ENCODE measurements around the gene PRDM16.

The PRDM16 gene

DNA sequence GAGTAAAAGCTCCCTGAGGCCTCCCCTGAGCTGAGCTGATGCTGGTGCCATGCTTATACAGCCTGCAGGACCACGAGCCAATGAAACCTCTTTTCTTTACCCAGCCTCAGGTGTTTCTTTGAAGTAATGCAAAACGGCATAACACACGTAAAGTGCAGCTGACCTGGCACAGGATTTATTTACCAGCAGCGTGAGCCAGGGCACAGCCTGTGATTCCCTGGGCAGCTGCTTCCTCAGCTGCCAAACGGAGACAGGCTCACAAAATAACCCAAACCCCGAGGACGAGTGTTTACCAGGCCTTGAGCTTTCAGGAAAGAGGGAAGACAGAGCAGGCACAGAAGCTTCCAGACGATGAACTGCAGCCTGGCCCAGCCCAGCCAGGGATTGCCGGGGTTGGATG is 264.9 kb downstream of the PRDM16 start:
- no peak for DNase-seq

DNA sequence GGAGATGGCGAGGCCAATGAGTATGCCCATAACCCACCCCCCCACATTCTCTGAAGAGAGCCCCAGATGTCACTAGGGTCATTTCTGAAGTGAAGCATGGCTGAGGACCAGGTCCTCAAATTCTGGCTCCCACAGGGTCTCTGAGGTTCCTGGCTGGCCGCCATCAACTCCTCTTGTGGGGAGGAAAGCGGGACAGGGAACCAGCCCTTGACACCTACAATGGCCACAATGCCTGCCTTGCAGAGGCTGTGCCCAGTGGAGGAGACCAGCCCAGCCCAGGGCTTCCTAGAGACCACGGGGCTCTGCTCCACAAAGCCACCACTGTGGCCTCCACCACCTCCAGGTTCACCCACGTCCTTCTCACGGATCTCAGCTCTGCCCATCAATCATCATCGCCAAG is 265.4 kb downstream of the PRDM16 start:
- no peak for DNase-seq

- DNase-seq = no peak
These were observed 267.0 kb downstream of the PRDM16 start for GRCh38 chr1:3335754-3336640.

DNA sequence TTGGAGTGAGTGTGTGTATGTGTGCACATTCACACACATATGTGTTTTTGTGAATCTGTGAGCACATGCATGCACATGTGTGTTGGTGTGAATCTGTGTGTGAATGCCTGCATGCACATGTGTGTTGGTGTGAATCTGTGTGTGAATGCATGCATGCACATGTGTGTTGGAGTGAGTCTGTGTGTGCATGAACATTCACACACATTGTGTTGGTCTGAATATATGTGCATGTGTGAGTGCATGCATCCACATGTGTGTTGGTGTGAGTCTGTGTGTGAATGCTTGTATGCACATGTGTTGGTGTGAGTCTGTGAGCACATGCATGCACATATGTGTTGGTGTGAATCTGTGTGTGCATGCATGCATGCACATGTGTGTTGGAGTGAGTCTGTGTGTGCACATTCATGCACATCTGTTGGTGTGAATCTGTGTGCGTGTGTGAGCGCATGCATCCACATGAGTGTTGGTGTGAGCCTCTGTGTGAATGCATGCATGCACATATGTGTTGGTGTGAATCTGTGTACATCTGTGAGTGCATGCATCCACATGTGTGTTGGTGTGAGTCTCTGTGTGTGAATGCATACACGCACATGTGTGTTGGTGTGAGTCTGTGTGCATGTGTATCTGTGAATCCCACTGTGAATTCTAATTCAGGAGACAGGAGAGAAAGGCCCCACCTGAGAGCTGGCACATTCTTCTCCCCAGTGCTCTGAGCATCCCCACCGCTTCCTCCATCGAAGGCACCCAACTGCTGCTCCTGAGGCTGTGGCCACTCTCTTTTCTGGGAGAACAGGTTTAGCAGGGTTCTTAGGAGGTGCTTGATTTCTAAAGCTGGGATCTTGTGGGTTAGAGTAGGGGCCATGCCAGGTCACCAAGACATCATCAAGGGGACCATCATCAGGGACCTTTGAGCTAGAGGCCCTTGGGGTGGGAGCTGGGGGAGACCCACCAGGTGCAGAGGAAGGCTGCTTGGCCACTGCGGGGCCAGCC is 267.9 kb downstream of the PRDM16 start:
- no peak for DNase-seq

DNA sequence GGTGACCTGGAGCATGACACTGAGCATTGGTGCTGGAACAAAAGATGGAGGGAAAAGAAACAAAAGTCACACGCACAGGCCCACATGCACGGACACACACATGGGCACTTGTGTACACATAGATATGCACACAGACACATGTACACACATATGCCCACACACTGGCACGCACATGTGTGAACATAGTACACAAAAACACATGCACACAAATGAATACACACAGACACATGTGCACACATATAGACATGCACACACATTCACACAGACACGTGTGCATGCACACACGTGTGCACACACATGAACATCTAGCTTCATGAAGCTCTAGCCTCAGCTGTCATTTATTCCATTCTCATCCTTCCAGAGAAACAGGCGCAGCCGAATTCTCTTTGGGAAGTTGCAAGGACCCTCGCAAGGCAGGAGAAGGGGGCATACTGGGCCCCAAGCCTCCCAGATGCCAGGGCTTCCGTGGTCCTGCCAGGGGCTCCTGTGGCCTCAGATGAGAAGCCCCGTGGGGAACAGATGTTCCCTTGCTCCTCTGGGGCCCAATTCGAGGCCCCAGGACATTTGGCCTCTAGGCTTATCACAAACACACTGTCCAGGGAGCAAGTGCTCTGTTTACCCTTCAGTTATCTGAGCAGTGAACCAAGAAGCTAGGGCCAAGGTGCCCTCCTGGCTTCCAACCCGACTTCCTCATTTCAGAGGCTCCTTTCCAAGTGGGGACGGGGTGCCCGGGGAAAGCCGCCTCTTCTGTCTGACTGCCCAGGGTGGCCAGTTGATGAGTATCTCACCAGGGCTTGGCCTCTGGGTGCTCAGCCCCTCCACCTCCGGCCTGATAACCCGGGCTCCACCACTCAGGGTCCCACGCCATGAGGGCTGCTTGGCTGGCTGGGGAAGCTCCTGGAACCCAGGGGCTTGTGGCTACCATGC is 269.1 kb downstream of the PRDM16 start:
- DNase-seq = no peak

GRCh38 chr1:3338725-3339070 is 269.7 kb downstream of the PRDM16 start:
- DNase-seq = no peak

- no peak for DNase-seq
These were observed 270.9 kb downstream of the PRDM16 start for GRCh38 chr1:3339856-3340255.

GRCh38 chr1:3340548-3341235 is 271.7 kb downstream of the PRDM16 start:
- DNase-seq = no peak

DNA sequence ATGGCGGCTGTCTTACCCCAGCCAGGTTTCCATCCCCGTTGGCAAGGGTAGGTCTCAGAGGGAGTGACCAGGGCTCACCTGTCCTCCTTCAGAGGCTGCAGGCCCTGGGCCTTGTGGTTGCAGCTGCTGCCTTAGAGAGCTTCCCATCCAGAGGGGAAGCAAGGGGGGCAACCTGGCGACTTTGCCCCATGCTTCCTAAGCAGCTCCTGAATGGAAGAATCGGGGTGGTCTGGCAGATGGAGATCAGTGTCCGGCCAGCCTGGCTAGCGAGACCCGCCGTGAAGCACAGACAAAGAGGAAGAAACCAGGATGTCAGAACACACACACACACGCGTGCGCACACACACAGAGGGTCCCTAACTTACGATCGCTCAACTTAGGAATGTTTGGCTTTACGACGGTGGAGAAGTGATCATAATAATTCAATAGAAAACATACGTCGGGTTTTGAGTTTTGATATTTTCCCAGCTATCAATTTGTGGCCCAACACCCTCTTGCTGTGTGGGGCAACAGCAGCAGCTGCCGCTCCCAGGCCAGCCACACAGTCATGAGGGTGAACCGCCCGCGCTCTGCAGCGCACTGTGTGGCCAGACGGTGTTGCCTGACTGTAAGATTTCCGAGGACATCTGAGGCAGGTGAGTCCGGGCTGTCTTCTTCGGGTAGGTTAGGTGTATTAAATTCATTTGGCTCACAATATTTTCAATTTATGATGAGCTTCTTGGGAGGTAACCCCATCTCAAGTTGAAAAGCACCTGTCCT is 272.4 kb downstream of the PRDM16 start:
- DNase-seq = no peak

- DNase-seq = no peak
These were observed 274.0 kb downstream of the PRDM16 start for GRCh38 chr1:3342960-3343359.

DNA sequence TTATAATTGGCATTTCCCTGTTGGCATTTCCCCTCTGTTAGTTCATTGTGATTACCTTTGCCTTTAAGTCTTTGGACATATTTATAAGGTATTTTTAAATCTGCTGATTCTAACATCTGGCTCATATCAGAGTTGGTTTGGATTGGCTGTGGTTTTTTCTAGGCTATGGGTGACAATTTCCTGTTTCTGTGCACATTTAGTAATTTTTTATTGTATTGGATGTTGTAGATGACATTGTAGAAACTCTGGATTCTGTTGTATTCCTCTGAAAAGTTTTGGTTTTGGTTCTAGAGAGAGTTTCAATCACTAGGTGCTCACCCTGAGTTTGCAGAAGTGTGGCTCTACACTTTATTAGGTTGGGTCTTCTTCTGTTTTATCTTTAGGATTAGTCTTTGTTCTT is 275.4 kb downstream of the PRDM16 start:
- DNase-seq = no peak

DNA sequence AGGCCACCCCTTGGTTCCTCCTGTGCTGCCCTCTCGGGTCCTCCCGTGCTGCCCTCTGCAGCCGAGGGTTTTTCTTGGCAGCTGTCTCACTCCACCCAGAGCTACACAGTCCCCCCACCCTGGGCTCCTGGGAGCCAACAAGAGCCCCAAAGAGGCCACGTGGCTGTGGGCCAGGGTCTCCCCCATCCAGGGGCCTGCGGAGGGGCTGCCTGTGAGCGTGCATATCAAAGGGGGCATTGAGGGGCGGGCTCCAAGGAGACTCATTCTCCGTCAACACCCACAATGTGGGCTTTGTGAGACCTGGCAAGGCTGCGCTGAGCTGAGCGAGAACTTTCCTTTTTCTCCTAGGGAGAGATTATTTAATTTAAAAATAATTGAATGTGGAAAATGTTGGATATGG is 276.8 kb downstream of the PRDM16 start:
- DNase-seq = no peak

DNA sequence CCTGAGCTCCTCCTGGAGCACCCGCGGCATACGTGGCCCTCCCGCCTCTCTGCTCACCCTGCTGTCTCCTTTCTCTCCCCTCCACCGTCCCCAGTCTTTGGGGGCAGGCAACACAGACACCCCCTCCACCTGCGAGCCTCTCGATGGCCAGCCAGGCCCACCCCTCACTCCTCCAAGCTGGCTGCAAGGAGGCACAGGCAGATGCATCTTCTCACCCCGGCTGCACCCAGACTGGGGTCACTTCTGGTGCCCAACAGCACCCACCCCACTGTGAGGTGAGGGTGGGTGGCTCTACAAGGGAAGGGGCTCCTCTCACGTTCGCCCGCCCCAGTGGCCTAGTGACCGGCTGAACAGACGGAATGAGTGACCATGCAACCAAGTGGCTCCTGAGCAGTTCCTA is 277.5 kb downstream of the PRDM16 start:
- no peak for DNase-seq

- DNase-seq = no peak
These were observed 278.4 kb downstream of the PRDM16 start for GRCh38 chr1:3347257-3348020.

DNA sequence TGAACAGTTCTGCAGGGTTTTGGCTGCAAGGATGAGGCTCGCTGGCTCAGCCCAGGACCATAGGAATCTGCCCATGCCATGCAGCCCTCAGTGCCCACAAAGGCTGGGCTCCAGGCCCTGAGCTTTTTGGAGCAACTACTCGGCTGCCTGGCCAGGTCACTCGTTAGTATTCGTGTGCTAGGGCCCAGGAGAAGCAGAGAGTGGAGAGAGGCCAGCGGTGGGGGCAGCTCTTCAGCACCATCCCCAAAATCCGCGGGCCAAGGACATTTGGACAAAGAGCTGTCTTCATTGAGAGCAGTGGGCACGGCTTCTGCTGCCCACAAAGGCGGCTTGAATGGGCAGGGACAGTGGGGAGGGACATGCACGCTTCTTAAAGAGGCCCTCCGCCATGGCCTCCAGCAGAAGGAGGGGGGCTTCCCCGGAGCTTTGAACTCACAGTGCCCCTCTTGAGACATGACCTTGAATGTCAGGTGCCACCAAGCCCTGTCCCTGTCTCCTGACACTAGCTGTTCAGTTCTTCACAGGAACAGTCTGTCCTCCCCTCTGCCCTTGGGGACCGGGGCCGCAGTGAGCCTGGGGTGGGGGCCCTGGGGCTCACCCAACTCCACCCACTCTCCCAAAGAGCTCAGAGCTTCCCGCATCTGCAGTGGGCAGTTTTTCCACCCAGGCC is 279.3 kb downstream of the PRDM16 start:
- DNase-seq = no peak

DNA sequence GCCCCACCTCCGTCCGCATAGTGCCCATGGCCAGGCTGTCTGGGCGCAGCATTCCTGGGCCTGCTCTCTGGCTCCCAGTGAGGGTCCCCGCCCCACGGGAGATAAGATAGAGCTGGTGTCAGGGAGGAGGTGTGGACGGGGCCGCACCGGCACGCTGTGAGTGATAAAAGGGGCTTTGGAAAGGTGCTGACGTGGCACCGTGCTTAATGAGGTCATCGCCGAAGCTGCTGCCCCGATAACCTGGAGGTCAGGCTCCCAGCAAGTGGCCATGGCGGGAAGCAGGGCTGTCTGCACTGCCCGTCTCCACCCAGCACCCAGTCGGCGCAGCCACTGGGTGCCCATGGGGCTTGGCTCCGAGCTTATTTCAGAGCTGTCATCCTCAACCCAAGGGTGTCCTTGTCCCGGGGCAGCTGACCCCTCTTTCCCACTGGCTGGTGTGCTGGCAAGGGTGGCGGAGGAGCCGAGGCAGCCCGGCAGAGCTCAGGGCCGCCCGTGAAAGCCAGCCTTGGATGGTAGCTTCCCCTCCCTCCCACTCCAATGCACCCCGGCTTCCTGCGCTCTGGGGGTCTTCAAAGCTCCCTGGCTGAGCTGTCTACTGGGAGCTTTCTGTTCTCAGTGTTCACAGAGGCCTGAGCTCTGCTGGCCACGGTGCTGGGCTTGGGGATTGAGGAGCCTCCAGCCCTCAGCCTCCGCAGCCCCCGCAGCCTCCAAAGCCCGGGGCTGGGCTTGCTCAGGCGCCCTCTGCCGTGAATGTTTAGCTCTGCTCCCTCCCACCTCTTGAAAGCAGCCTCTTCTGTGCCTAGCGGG is 280.4 kb downstream of the PRDM16 start:
- DNase-seq = no peak

DNA sequence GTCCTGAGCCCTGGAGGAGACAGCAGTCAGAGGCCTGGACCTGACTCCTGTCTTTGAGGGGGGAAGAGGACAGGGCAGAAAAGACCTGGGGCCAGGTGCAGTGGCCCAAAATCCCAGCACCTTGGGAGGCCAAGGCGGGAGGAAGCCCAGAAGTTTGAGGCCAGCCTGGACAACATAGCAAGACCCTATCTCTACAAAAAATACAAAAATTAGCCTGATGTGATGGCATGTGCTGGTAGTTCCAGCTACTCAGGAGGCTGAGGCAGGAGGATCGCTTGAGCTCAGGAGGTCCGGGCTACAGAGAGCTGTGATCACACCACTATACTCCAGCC is 280.9 kb downstream of the PRDM16 start:
- no peak for DNase-seq

- DNase-seq = no peak
These were observed 281.7 kb downstream of the PRDM16 start for GRCh38 chr1:3350506-3351261.

Measured in activated CD8-positive, alpha-beta memory T cell treated with anti-CD3 and anti-CD28 coated beads for 24 hours (primary cell).